Pancreas (tissue), 10 donors: ENCODE data around the gene RBMS1. TPM values are rescaled to one million over a fixed set of nuclear protein-coding genes. Genes with fewer than 3 reads are reported as not detected.
A peak's percentile ranks its signal among the peaks of the same experiment; 100 is the strongest.

Experiments used
- ATAC-seq, 4 donors: fragments of 200-7000 bp; cut with Tn5 transposase; one replicate each; pipeline versions ENCODE4 v1.8.0 to v1.9.1; 2020; ENCODE audit warnings: mild to moderate bottlenecking in 4 of 4, moderate library complexity in 4 of 4
- DNase-seq, 6 donors: peaks; one replicate each; pipeline ENCODE4 v3.0.0-alpha.2; 2020
- FAIRE-seq: peaks from 2 replicates; lab custom pipeline; 2012; peaks lifted over from hg19 to GRCh38; lab: Jason Lieb, UNC
- H3K27ac ChIP-seq, 4 donors: fragments of 200-600 bp; sonication (generic); 1 replicate in 3 of 4; 2 replicates in 1 of 4; pipeline versions ENCODE4 v1.5.0 to v1.8.0; 2020
- H3K27me3 ChIP-seq, 4 donors: fragments of 200-600 bp; one replicate each; pipeline ENCODE4 v1.8.0; 2021
- H3K36me3 ChIP-seq, 3 donors: fragments of 200-600 bp; sonication (generic) in 1 of 3; one replicate each; pipeline versions ENCODE4 v1.5.0 to v1.8.0; 2020 to 2021
- H3K4me1 ChIP-seq, 3 donors: fragments of 200-600 bp; one replicate each; pipeline ENCODE4 v1.8.0; 2021
- H3K4me3 ChIP-seq, 4 donors: fragments of 200-600 bp; sonication (generic) in 2 of 4; one replicate each; pipeline versions ENCODE4 v1.5.0 to v1.8.0; 2020 to 2021
- H3K9me3 ChIP-seq, 4 donors: fragments of 200-600 bp; one replicate each; pipeline ENCODE4 v1.8.0; 2021
- WGBS, 2 donors: extraction: QIAGEN DNeasy Blood & Tissue Kit; methylation state at CpG; one replicate each; pipeline ENCODE4 v1.1.7; 2013; 5-methylcytosine and 5-hydroxymethylcytosine counted together
- intact Hi-C, 3 donors: fragments of 100-400 bp; cut with DNase I; formaldehyde crosslinking; loops; one replicate each; pipeline versions ENCODE4 v1.11.1 to v1.14.2; 2022
- polyA plus RNA-seq, 2 donors: library from polyadenylated mRNA; stranded (reverse); fragments of 200-250 nt; gene quantifications; one replicate each; pipeline ENCODE4 v1.2.3, GENCODE V29; 2013
- total RNA-seq, 6 donors: library from RNA; stranded (reverse); fragmentation: NEBNext Ultra II Directional in 4 of 6; extraction: Animal tissue kit (Norgen Biotek cat#: 25700) in 4 of 6; gene quantifications; one replicate each; pipeline versions ENCODE4 v1.2.1 to v1.2.4, GENCODE V29; 2021 to 2023
- TF ChIP-seq, protein P1 (sequence below), 4 donors: fragments of 200-600 bp; sonication (generic) in 3 of 4; IDR thresholded peaks; one replicate each; pipeline versions ENCODE4 v1.5.0 to v1.8.0; 2021; ENCODE audit warnings: antibody characterized with exemption in 4 of 4
- donor health status: healthy with polysubstance abuse.
- donor health status: DM: no; HTN: no; CAD: no; lungs with moderate emphysema.
- donor health status: DM: no; HTN: no; CAD: no.
- donor health status: control.
- donor health status: control.
- donor health status: Bipolar disorder and iron deficiency.
- donor health status: DM: yes; HTN: yes; CAD: no.
- donor health status: DM: no; HTN: no; CAD: no.
- donor health status: DM: no; HTN: no; CAD: no.
- donor health status: DM: yes; HTN: yes; CAD: no.

RBMS1 gene
- total and polyA plus RNA-seq, 8 donors: 6.3 to 26.1 (median 8.7) TPM

DNA sequence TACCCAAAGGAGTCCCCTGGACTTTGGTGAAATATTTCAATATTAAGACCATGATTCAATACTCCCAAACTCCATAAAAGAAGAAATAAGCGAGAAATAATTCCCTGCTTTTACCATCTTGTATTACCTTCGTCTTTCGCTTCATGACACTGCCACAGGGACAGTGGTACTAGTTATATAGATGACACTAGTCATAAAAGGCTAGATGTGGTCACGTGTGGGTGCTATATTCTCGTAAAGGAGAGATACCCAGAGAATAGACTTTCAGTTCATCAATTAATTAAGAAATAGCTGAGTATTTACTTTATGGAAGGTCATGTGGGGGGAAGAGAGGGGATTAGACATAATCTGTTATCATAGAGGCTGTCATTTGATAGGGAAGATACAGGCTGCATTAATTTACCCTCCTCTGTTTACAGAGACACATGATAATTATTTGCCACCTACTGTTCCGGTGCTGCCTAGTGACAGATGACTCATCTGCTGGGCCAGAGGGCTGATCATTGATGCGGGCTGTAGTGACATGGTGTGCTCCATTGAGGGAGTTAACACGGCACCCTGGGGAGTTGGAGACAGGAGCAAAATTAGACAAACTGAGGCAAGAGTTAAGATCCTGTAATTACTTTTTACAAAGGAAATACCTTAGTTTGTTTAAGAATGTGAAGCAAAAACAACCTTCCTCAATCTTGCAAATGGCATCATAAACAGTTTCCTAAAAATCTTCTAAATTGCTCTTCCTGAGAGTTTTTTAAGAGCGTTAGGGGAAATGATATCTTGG, 215.3 kb downstream of the RBMS1 start:
- ATAC-seq: peak in 1 of 4 donors; percentile 48
- H3K4me3 ChIP-seq: no peak overlapping the region
- no peak overlapping the region for H3K27ac ChIP-seq
- no peaks in the 10 kb centered on the region for H3K36me3 ChIP-seq
- 78 to 84% methylated on average over 9 of the region's 9 CpGs for WGBS, 2 donors
- H3K9me3 ChIP-seq: no peaks in the 10 kb centered on the region
- no peak for FAIRE-seq
- intact Hi-C loops: no loop called here
- no peaks in the 10 kb centered on the region for H3K27me3 ChIP-seq
- TF ChIP-seq, protein P1, sequence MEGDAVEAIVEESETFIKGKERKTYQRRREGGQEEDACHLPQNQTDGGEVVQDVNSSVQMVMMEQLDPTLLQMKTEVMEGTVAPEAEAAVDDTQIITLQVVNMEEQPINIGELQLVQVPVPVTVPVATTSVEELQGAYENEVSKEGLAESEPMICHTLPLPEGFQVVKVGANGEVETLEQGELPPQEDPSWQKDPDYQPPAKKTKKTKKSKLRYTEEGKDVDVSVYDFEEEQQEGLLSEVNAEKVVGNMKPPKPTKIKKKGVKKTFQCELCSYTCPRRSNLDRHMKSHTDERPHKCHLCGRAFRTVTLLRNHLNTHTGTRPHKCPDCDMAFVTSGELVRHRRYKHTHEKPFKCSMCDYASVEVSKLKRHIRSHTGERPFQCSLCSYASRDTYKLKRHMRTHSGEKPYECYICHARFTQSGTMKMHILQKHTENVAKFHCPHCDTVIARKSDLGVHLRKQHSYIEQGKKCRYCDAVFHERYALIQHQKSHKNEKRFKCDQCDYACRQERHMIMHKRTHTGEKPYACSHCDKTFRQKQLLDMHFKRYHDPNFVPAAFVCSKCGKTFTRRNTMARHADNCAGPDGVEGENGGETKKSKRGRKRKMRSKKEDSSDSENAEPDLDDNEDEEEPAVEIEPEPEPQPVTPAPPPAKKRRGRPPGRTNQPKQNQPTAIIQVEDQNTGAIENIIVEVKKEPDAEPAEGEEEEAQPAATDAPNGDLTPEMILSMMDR (IDR thresholded peaks at IDR 0.05): no peak
- peaks cover 4 to 19% (median 17%) of the 10 kb centered on the region in 3 donors for H3K4me1 ChIP-seq
- no peak for DNase-seq

DNA sequence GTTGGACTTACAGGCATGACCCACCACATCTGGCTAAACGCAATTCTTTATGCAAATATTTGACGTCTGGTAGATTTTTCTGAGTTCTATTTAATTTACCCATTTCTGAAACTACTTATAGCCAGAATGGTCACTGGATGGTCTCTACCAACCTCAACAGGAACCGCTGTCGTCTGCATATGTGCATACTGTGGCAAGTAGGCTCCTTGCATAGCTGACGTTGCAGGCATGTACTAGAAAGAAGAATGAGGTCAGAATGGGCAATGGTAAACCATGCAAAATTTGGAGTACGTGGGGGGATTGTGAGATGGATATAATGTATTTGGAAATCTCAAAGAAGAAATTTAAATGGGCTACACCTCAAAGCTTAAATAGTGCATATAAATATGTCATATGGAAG, 216.5 kb downstream of the RBMS1 start:
- TF ChIP-seq, protein P1 (IDR thresholded peaks at IDR 0.05): no peak
- no peaks in the 10 kb centered on the region for H3K27me3 ChIP-seq
- 87 to 93% methylated on average over 6 of the region's 6 CpGs for WGBS, 2 donors
- intact Hi-C loops: no loop called here
- FAIRE-seq: no peak
- no peak for DNase-seq
- H3K9me3 ChIP-seq: no peaks in the 10 kb centered on the region
- no peak overlapping the region for H3K27ac ChIP-seq
- H3K4me3 ChIP-seq: no peak overlapping the region
- H3K4me1 ChIP-seq: peaks cover 4 to 25% (median 21%) of the 10 kb centered on the region in 3 donors
- H3K36me3 ChIP-seq: no peaks in the 10 kb centered on the region
- ATAC-seq: no peak

DNA sequence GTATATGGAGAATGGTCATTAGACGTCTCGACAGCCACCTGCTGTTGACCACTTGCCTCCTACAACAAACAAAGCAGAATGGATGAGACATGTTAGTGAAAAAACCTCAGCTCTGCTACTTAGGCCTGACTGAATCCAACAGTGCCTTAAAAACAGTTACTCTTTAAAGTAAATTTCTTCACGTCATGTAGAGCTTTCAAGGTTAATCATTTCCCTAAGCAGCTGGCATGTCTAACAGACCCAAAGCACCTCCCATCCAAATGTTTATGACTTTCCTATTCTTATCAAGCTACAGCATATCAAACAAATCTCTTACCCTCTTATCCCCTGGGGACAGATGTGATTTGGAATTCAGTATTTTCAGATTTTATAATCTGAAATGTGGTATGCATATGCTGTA, 218.0 kb downstream of the RBMS1 start:
- no peaks in the 10 kb centered on the region for H3K9me3 ChIP-seq
- FAIRE-seq (no peak), ATAC-seq (peak; percentile 28 to 69 (median 54)), DNase-seq (no peak)
- TF ChIP-seq, protein P1 (IDR thresholded peaks at IDR 0.05): no peak
- H3K27ac ChIP-seq: peak overlapping the region in 2 of 4 donors; percentile 57 to 74
- H3K4me3 ChIP-seq: no peak overlapping the region
- no peaks in the 10 kb centered on the region for H3K27me3 ChIP-seq
- WGBS, 2 donors: 17% methylated on average over 3 of the region's 3 CpGs
- intact Hi-C loops: no loop called here
- peaks cover 4 to 24% (median 23%) of the 10 kb centered on the region in 3 donors for H3K4me1 ChIP-seq
- no peaks in the 10 kb centered on the region for H3K36me3 ChIP-seq

DNA sequence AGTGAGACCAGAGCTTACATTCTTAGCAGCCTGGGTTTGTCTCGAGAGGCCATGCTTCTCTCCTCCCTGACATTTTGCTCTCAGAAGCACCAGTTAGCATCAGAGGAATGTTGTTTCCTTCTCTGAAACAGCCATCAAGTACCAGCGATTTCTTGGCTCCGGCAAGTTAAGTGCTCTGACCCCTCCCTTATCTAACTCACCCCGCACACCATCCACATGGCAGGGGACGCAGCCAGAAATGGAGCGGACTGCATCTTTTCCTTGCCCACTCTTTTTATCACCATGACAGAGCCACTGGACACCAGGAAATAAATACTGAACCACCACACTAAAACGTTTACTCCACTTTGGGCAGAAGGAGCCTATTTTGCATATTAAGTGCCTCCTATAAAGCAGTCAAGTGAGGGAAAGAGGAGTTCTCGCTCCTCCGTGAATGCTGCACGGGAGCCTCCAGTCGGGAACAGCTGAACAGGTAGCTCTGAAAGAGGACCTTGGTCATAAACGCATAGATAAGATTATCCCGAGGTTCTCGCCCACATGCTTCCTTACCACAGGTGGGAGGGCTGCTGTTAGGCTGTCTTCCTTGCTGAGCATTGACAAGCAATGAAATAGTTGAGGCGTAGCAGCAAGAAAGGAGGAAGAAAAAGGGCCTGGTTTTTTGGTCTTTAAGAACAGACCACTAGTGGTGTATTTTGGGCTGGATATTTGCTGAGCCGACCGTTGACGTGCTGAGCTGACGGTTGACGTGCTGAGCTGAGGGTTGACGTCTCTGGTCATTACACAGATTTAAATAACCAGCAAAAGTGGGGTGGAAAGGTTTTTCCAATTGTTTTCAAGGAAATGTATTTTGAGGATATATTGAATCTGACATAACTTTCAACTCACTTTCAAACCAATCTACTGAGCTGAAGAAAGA, 222.2 kb downstream of the RBMS1 start:
- Histone ChIP-seq H3K27ac (peak overlapping the region; percentile 92 to 97 (median 96)), H3K27me3 (no peaks in the 10 kb centered on the region), H3K36me3 (no peaks in the 10 kb centered on the region), H3K4me3 (peak overlapping the region; percentile 7 to 42 (median 38)), H3K9me3 (no peaks in the 10 kb centered on the region), H3K4me1 (peaks cover 12 to 43% (median 35%) of the 10 kb centered on the region in 3 donors)
- ATAC-seq: peak; percentile 5 to 12 (median 8)
- no peak for FAIRE-seq
- TF ChIP-seq, protein P1 (IDR thresholded peaks at IDR 0.05): no peak
- peak in 4 of 6 donors; percentile 25 to 43 (median 28) for DNase-seq
- intact Hi-C loops: no loop called here
- WGBS, 2 donors: 36 to 38% methylated on average over 21 of the region's 21 CpGs
